Spleen (tissue), 11 donors: ENCODE data around the gene P2RY11. TPM values are rescaled to one million over a fixed set of nuclear protein-coding genes. Genes with fewer than 3 reads are reported as not detected.

ENCODE experiments used
- DNase-seq: peaks from one replicate; pipeline ENCODE4 v3.0.0-alpha.2; 2020
- H3K27ac ChIP-seq, 8 donors: fragments of 200-600 bp; sonication (generic) in 7 of 8; 1 replicate in 4 of 8; 2 replicates in 4 of 8; pipeline versions ENCODE4 v1.5.0 to v1.8.0; 2016 to 2021; ENCODE audit warnings: inconsistent platforms in 4 of 8, mild to moderate bottlenecking in 4 of 8, moderate library complexity in 1 of 8
- H3K27me3 ChIP-seq, 7 donors: fragments of 200-600 bp; sonication (generic) in 6 of 7; replicated peaks in 1 of 7; 1 replicate in 4 of 7; 2 replicates in 3 of 7; pipeline versions ENCODE4 v1.5.0 to v1.8.0; 2016 to 2021; ENCODE audit warnings: inconsistent platforms in 3 of 7, mild to moderate bottlenecking in 1 of 7
- H3K36me3 ChIP-seq, 6 donors: fragments of 200-600 bp; sonication (generic) in 5 of 6; 1 replicate in 4 of 6; 2 replicates in 2 of 6; pipeline versions ENCODE4 v1.5.0 to v1.8.0; 2016 to 2021; ENCODE audit warnings: inconsistent platforms in 2 of 6
- H3K4me1 ChIP-seq, 6 donors: fragments of 200-600 bp; sonication (generic) in 5 of 6; 1 replicate in 3 of 6; 2 replicates in 3 of 6; pipeline versions ENCODE4 v1.5.0 to v1.8.0; 2016 to 2021; ENCODE audit warnings: inconsistent platforms in 3 of 6
- H3K4me3 ChIP-seq, 8 donors: fragments of 200-600 bp; sonication (generic) in 7 of 8; 1 replicate in 4 of 8; 2 replicates in 4 of 8; pipeline versions ENCODE4 v1.5.0 to v1.8.0; 2016 to 2021; ENCODE audit warnings: inconsistent platforms in 4 of 8, mild to moderate bottlenecking in 4 of 8, moderate library complexity in 2 of 8
- H3K9me3 ChIP-seq, 8 donors: fragments of 200-600 bp; sonication (generic) in 7 of 8; 1 replicate in 4 of 8; 2 replicates in 4 of 8; pipeline versions ENCODE4 v1.5.0 to v1.8.0; 2016 to 2021; ENCODE audit warnings: inconsistent platforms in 4 of 8
- POLR2A ChIP-seq, 3 donors: fragments of 450-650 bp; IDR thresholded peaks; one replicate each; pipeline ENCODE4 v1.5.1; 2017; ENCODE audit warnings: antibody characterized with exemption in 3 of 3, mild to moderate bottlenecking in 1 of 3
- POLR2AphosphoS5 ChIP-seq, 3 donors: sonication (generic); formaldehyde crosslinking; IDR thresholded peaks; one replicate each; pipeline ENCODE4 v1.5.1; 2017; ENCODE audit warnings: antibody characterized with exemption in 3 of 3
- WGBS, 5 donors: extraction: QIAGEN DNeasy Blood & Tissue Kit in 3 of 5; methylation state at CpG; one replicate each; pipeline versions ENCODE4 v1.1.5 to v1.1.7; 2013 to 2018; 5-methylcytosine and 5-hydroxymethylcytosine counted together
- intact Hi-C: fragments of 100-400 bp; cut with DNase I; formaldehyde crosslinking; loops from one replicate; pipeline ENCODE4 v1.15.0; 2023; ENCODE audit warnings: low total_unique reads
- polyA plus RNA-seq, 3 donors: library from polyadenylated mRNA; stranded (reverse); fragments of 200-250 nt; gene quantifications; one replicate each; pipeline ENCODE4 v1.2.1, GENCODE V29; 2013
- total RNA-seq, 7 donors: library from RNA; depleted of rRNA in 3 of 7; stranded (reverse); fragments of >200 nt in 3 of 7; fragmentation: NEBNext Ultra II Directional in 4 of 7; extraction: Animal tissue kit (Norgen Biotek cat#: 25700) in 4 of 7; gene quantifications; one replicate each; pipeline versions ENCODE4 v1.1.0 to v1.2.1, GENCODE V29; 2016 to 2021
- TF ChIP-seq, protein P1 (sequence below), 11 experiments: fragments of 200-600 bp in 7 of 11; fragments of 450-650 bp in 4 of 11; sonication (generic) in 4 of 11; IDR thresholded peaks in 8 of 11; conservative IDR thresholded peaks in 3 of 11; 1 replicate in 7 of 11; 2 replicates in 4 of 11; pipeline versions ENCODE4 v1.4.0 to v1.8.0; 2016 to 2021; ENCODE audit warnings: antibody characterized with exemption in 11 of 11, inconsistent platforms in 4 of 11, mild to moderate bottlenecking in 1 of 11
- donor health status: healthy with polysubstance abuse.
- donor health status: DM: no; HTN: no; CAD: no; lungs with moderate emphysema.
- donor health status: DM: no; HTN: no; CAD: no.
- donor health status: Bipolar disorder and iron deficiency.
- donor health status: healthy.
- donor health status: DM: no; HTN: no; CAD: no.
- donor health status: DM: yes; HTN: yes; CAD: no.

Gene P2RY11
- total and polyA plus RNA-seq, 10 donors, result 7.9 to 24.2 (median 16.9) TPM

DNA sequence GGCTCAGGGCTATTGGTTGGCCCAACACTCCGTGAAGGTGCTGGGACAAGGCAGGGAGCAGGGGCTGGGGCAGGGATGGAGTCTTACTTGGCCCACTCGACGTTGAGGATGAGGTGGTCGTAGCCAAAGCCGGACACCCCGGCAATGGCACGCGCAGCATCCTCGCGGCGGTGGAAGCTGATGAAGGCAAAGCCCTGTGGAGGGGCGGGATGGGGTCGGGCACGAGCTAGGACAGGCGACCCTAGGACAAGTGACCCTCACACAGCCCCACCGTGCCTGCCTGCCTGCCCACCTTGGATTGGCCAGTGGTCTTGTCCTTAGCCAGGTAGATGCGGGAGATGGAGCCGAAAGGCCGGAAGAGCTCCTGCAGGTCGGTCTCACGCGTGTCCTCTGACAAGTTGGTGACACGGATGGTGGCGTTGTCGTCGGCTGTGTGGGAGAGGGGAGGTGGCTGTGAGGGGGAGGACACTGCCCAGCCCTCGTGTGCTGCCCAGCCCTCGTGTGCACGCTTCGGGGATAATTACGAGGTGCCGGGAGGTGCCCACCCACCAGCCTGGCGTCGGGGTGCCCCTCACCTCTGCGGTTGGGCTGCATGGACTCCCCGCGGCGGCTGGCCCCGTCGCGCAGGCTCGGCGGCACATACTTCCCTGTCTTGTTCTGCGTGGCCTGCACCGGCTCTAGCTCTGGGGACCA, 4.0 kb downstream of the P2RY11 start:
- intact Hi-C loops, result loop anchor here (10.0 kb wide), 1 partner anchor 139 kb away; the partner anchor contains the start of gene MRPL4

DNA sequence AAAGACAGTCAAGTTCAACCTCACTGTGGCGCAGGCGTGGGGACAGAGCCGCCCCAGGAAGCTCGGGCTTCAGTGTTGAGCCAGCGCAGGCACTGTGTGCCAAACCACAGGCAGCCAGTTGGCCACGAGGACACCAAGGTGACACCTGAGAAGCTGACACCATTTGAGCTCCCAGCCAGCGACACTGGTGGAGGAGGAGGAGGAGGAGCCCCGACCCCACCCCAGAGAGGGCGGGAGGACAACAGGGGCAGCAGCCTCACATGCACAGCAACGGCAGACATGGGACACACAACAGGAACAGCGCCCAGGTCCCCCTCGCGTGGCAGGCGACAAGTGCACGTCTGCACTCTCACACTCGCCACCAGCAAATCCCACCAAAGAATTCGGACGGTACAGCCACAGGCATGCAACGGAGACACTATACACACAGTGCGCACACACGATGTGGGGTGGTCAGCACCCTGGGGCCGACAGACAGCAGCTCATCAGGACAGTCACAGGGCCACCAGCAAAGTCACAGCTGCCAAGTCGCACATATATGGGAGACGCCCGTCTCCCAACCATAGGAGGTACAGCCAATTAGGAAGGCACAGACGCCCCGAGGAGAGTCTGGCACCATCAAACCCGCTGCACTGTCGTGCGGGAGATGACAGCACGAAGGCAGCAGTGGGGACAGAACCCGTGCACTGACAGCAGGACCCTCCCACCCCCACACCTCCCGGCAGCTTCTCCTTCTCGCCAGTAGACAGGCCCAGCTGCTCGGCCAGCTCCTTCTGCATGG, 4.8 kb downstream of the P2RY11 start:
- no peaks in the 10 kb centered on the region for H3K9me3 ChIP-seq
- intact Hi-C loops, result loop anchor here (10.0 kb wide), 1 partner anchor 139 kb away; the partner anchor contains the start of gene MRPL4
- TF ChIP-seq POLR2AphosphoS5 (IDR thresholded peaks at IDR 0.05) (peak; percentile 44 to 72 (median 48)), POLR2A (IDR thresholded peaks at IDR 0.05) (no peak)
- peaks cover 23 to 95% (median 60%) of the 10 kb centered on the region in 6 donors for H3K4me1 ChIP-seq
- H3K27ac ChIP-seq, result peak overlapping the region in 2 of 8 donors; percentile 77 to 87
- DNase-seq, result peak; percentile 71
- no peaks in the 10 kb centered on the region for H3K27me3 ChIP-seq
- H3K36me3 ChIP-seq, result peaks cover 4 to 58% (median 53%) of the 10 kb centered on the region in 6 donors
- H3K4me3 ChIP-seq, result peak overlapping the region in 1 of 8 donors; percentile 16
- WGBS, 5 donors, result 85 to 94% (median 87%) methylated on average over 17 to 35 of the region's 35 CpGs

More for the DNA sequence above, 4.0 kb downstream of the P2RY11 start:
- Histone ChIP-seq H3K27ac (peak overlapping the region in 2 of 8 donors; percentile 77 to 87), H3K4me3 (peak overlapping the region in 1 of 8 donors; percentile 60), H3K9me3 (no peaks in the 10 kb centered on the region), H3K27me3 (no peaks in the 10 kb centered on the region), H3K36me3 (peaks cover 9 to 65% (median 60%) of the 10 kb centered on the region in 6 donors), H3K4me1 (peaks cover 29 to 99% (median 68%) of the 10 kb centered on the region in 6 donors)
- 86 to 92% (median 90%) methylated on average over 23 to 45 of the region's 45 CpGs for whole genome bisulfite sequencing, 5 donors
- TF ChIP-seq, protein P1, sequence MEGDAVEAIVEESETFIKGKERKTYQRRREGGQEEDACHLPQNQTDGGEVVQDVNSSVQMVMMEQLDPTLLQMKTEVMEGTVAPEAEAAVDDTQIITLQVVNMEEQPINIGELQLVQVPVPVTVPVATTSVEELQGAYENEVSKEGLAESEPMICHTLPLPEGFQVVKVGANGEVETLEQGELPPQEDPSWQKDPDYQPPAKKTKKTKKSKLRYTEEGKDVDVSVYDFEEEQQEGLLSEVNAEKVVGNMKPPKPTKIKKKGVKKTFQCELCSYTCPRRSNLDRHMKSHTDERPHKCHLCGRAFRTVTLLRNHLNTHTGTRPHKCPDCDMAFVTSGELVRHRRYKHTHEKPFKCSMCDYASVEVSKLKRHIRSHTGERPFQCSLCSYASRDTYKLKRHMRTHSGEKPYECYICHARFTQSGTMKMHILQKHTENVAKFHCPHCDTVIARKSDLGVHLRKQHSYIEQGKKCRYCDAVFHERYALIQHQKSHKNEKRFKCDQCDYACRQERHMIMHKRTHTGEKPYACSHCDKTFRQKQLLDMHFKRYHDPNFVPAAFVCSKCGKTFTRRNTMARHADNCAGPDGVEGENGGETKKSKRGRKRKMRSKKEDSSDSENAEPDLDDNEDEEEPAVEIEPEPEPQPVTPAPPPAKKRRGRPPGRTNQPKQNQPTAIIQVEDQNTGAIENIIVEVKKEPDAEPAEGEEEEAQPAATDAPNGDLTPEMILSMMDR (IDR thresholded peaks at IDR 0.05 in 8 of 11, conservative IDR thresholded peaks at IDR 0.05 in 3 of 11), result no peak
- peak in 2 of 3 donors; percentile 43 to 66 for TF ChIP-seq POLR2AphosphoS5 (IDR thresholded peaks at IDR 0.05)
- DNase-seq, result peak; percentile 80

DNA sequence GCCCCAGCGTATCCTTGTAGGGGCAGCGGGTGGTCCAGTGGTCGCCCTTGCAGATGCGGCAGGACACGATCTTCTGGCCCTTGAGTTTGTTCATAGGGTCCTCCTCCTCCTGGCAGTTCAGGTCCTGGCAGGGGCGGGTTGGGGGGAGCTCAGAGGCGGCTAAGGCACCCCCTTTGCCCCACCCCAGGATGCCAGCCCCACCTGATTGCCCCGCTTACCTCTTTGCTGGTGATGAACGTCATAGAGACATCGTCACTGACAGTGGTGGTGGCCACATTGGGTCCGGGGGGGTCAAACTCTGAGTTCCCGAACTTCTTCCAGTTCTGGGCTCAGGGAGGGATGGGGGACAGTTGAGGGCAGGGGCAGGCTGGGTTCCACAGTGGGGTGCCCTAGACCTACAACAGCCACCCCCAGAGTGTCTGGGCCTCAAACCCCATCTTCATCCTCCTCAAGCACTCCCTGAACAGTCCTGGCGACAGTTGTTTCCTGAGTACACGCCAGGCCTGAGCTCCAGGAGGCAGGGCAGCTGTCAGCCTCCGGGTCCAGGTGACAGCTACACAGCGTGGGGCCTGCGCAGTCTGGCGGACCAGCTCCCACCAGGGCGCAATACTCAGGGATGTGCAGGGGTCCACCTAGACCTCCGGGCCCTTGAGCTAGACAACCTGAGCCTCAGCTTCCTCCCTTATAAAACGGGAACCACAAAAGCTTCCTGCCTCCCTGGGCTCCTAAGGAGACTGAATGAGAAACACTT, 5.5 kb downstream of the P2RY11 start:
- TF ChIP-seq POLR2A (IDR thresholded peaks at IDR 0.05), result no peak
- TF ChIP-seq, protein P1 (IDR thresholded peaks at IDR 0.05 in 8 of 11, conservative IDR thresholded peaks at IDR 0.05 in 3 of 11), result no peak

DNA sequence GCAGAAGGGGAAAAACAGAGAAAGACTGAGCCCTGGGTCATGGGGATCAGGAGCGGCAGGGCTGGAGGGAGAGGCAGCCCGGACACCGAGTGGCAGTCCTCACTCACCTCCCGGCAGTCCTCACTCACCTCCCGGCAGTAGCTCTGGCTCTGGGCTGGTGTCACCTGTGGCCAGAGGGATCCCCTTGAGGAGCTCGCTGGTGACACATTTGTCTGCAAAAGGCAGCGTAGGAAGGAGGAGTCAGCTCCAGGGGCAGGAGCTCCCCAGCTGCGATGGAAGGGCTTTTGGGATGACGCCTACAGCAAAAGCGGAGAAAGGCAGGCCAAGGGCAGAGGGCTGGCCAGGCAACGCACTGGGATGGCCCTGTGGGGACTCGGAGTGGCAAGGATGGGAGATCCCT, 7.5 kb downstream of the P2RY11 start:
- H3K4me1 ChIP-seq, result peaks cover 7 to 68% (median 33%) of the 10 kb centered on the region in 6 donors
- no peak for TF ChIP-seq POLR2AphosphoS5 (IDR thresholded peaks at IDR 0.05)
- TF ChIP-seq, protein P1 (IDR thresholded peaks at IDR 0.05 in 8 of 11, conservative IDR thresholded peaks at IDR 0.05 in 3 of 11), result no peak
- no peak for TF ChIP-seq POLR2A (IDR thresholded peaks at IDR 0.05)
- H3K4me3 ChIP-seq, result peak overlapping the region; percentile 83 to 99 (median 96)
- H3K9me3 ChIP-seq, result no peaks in the 10 kb centered on the region
- H3K36me3 ChIP-seq, result peaks cover 3 to 50% (median 45%) of the 10 kb centered on the region in 6 donors
- DNase-seq, result peak; percentile 76
- H3K27ac ChIP-seq, result peak overlapping the region; percentile 60 to 93 (median 86)
- intact Hi-C loops, result loop anchor here (10.0 kb wide), 1 partner anchor 136 kb away; the partner anchor contains the start of gene MRPL4
- 42 to 57% (median 52%) methylated on average over 11 to 12 of the region's 12 CpGs for WGBS, 5 donors
- no peaks in the 10 kb centered on the region for H3K27me3 ChIP-seq

More for the DNA sequence above, 5.5 kb downstream of the P2RY11 start:
- DNase-seq, result peak; percentile 72
- Histone ChIP-seq H3K9me3 (no peaks in the 10 kb centered on the region), H3K4me3 (no peak overlapping the region), H3K27me3 (no peaks in the 10 kb centered on the region), H3K4me1 (peaks cover 18 to 87% (median 53%) of the 10 kb centered on the region in 6 donors), H3K36me3 (peaks cover 3 to 54% (median 50%) of the 10 kb centered on the region in 6 donors), H3K27ac (peak overlapping the region in 1 of 8 donors; percentile 87)
- intact Hi-C loops, result loop anchor here (10.0 kb wide), 1 partner anchor 138 kb away; the partner anchor contains the start of gene MRPL4
- 85 to 90% (median 87%) methylated on average over 19 to 21 of the region's 21 CpGs for WGBS, 5 donors
